K562 (cell line): Measurements from ENCODE around the gene DPY30. TPM values are rescaled to one million over a fixed set of nuclear protein-coding genes. Genes with fewer than 3 reads are reported as not detected.
A peak's percentile ranks its signal among the peaks of the same experiment; 100 is the strongest.

ENCODE experiments used
- PCBP1 ChIP-seq: fragments of 200-400 bp; formaldehyde crosslinking; IDR thresholded peaks from 2 replicates; pipeline ENCODE4 v1.6.1; 2018; ENCODE audit warnings: mild to moderate bottlenecking, low read depth, low read length; ENCODE audit not compliant: poor library complexity, severe bottlenecking
- RBBP5 ChIP-seq: fragments of 200-600 bp; sonication (generic); IDR thresholded peaks from 2 replicates; pipeline ENCODE4 v1.6.1; 2012; ENCODE audit warnings: borderline replicate concordance, mild to moderate bottlenecking, low read length, control low read depth, inconsistent platforms; ENCODE audit not compliant: insufficient read depth, poor library complexity, severe bottlenecking
- RFX1 ChIP-seq: fragments of 450-650 bp; IDR thresholded peaks from 2 replicates; pipeline ENCODE4 v1.6.1; 2016; ENCODE audit warnings: mild to moderate bottlenecking, moderate library complexity
- SAP30 ChIP-seq: fragments of 200-600 bp; sonication (generic); IDR thresholded peaks from 2 replicates; pipeline ENCODE4 v1.6.1; 2012; ENCODE audit warnings: borderline replicate concordance, low read depth, mild to moderate bottlenecking, moderate library complexity, low read length, control low read depth, inconsistent platforms; ENCODE audit not compliant: insufficient read depth, poor library complexity, severe bottlenecking
- SIN3A ChIP-seq, 2 experiments: fragments of 150-350 bp in 1 of 2; IDR thresholded peaks; 2 replicates each; pipeline ENCODE4 v1.6.1; 2011 to 2016; ENCODE audit warnings: borderline replicate concordance in 2 of 2, low read depth in 2 of 2, low read length in 2 of 2, mild to moderate bottlenecking in 2 of 2, moderate library complexity in 2 of 2; ENCODE audit not compliant: control insufficient read depth in 1 of 2
- ZNF639 ChIP-seq, 2 experiments: fragments of 200-800 bp in 1 of 2; sonication (Bioruptor generic) in 1 of 2; sonication (generic) in 1 of 2; formaldehyde crosslinking in 1 of 2; IDR thresholded peaks in 1 of 2; conservative IDR thresholded peaks in 1 of 2; 2 replicates each; pipeline versions ENCODE4 v1.5.0 to v1.6.1; 2016 to 2020; ENCODE audit warnings: missing compliant biosample characterization in 1 of 2, missing genetic modification characterization in 1 of 2, missing genetic modification reagents in 1 of 2
- polyA plus RNA-seq, 8 experiments: library from polyadenylated mRNA; depleted of rRNA in 4 of 8; stranded (reverse) in 5 of 8; unstranded in 3 of 8; fragments of >200 nt; fragmentation: Nextera tagmentation in 2 of 8; fragmentation: Illumina TruSeq in 1 of 8; extraction: Ambion mirVana in 2 of 8; extraction: Trizol in 1 of 8; gene quantifications; 2 replicates each; pipeline versions ENCODE4 v1.2.1 to v1.2.3, GENCODE V29; 2011 to 2014; ENCODE audit warnings: inconsistent platforms in 1 of 8, missing spikeins in 1 of 8
- total RNA-seq, 7 experiments: library from RNA; depleted of rRNA in 6 of 7; stranded (reverse); fragments of >200 nt in 6 of 7; fragmentation: Illumina TruSeq in 2 of 7; extraction: Trizol in 2 of 7; gene quantifications; 2 replicates each; pipeline versions ENCODE4 v1.2.1 to v1.2.3, GENCODE V29; 2011 to 2021; ENCODE audit warnings: low replicate concordance in 1 of 7

The DPY30 gene
- total and polyA plus RNA-seq, 9 of the 15 experiments (the other 6 are each of a cell fraction or from before 2014, with no cell fraction given): 64.6 to 402 (median 116) TPM

- TF ChIP-seq SAP30 (peak; percentile 37), RBBP5 (peak; percentile 69), ZNF639 (CRISPR knock-in tag; conservative IDR thresholded peaks at IDR 0.05 in 1 of 2, IDR thresholded peaks at IDR 0.05 in 1 of 2) (no peak), SIN3A (IDR thresholded peaks at IDR 0.05; ENCODE audit: borderline replicate concordance in 2 of 2, control insufficient read depth in 1 of 2, low read depth in 2 of 2, low read length in 2 of 2) (peak in 1 of 2 experiments; percentile 21; a peak in 2 of 4 replicates), RFX1 (peak; percentile 22; the same call in 1 of the 2 replicates), PCBP1 (no peak)
- TF ChIP-seq, all 486 proteins: peak for 22
Measured at GRCh38 chr2:32064021-32064601, 24.5 kb upstream of the DPY30 start (continued).
